ENCODE measurements around the gene ANKH.

Gene ANKH

GRCh38 chr5:14705556-14705955 is 166.0 kb downstream of the ANKH start:
- Histone ChIP-seq H4K8ac (ENCODE audit: low read depth, low read length) (no peak overlapping the region), H3K4me2 (ENCODE audit: low read length) (no peak overlapping the region), H4K5ac (ENCODE audit: low read length) (no peak overlapping the region), H3K18ac (ENCODE audit: low read length) (no peak overlapping the region), H3K79me2 (ENCODE audit: control insufficient read depth, insufficient read depth, low read length) (no peaks in the 10 kb centered on the region), H3K27ac (ENCODE audit: low read depth, low read length) (no peak overlapping the region), H3K79me1 (ENCODE audit: low read length) (no peaks in the 10 kb centered on the region), H2AK5ac (ENCODE audit: low read length) (no peak overlapping the region), H3K23ac (ENCODE audit: low read length) (no peak overlapping the region), H2BK15ac (replicated peaks; ENCODE audit: low read depth) (no peak overlapping the region), H3K4me1 (ENCODE audit: control insufficient read depth, low read depth, low read length) (no peaks in the 10 kb centered on the region), H3K4me3 (ENCODE audit: low read length) (no peak overlapping the region), H3K27me3 (ENCODE audit: insufficient read depth, low read length, poor library complexity) (no peaks in the 10 kb centered on the region), H3K4ac (ENCODE audit: low read depth, low read length) (no peak overlapping the region), H2BK5ac (ENCODE audit: low read length) (no peak overlapping the region), H3K9ac (ENCODE audit: low read length) (no peak overlapping the region), H3K36me3 (ENCODE audit: control insufficient read depth, insufficient read depth, low read length) (peaks cover 2% of the 10 kb centered on the region), H3K56ac (ENCODE audit: low read length) (no peak overlapping the region), H2BK120ac (ENCODE audit: low read depth, low read length) (no peak overlapping the region)
- no CpG with 5 or more reads among the region's 8 CpGs for WGBS (ENCODE audit: extremely low coverage, insufficient coverage, low lambda C conversion rate)
- no peak for DNase-seq

- no peak for DNase-seq
- Histone ChIP-seq H3K23ac (ENCODE audit: low read length) (no peak overlapping the region), H3K79me1 (ENCODE audit: low read length) (no peaks in the 10 kb centered on the region), H3K27me3 (ENCODE audit: insufficient read depth, low read length, poor library complexity) (no peaks in the 10 kb centered on the region), H2BK5ac (ENCODE audit: low read length) (no peak overlapping the region), H3K4ac (ENCODE audit: low read depth, low read length) (no peak overlapping the region), H3K4me3 (ENCODE audit: low read length) (no peak overlapping the region), H2BK15ac (replicated peaks; ENCODE audit: low read depth) (no peak overlapping the region), H3K79me2 (ENCODE audit: control insufficient read depth, insufficient read depth, low read length) (no peaks in the 10 kb centered on the region), H3K18ac (ENCODE audit: low read length) (no peak overlapping the region), H3K4me2 (ENCODE audit: low read length) (no peak overlapping the region), H3K27ac (ENCODE audit: low read depth, low read length) (no peak overlapping the region), H3K4me1 (ENCODE audit: control insufficient read depth, low read depth, low read length) (no peaks in the 10 kb centered on the region), H2BK120ac (ENCODE audit: low read depth, low read length) (no peak overlapping the region), H2AK5ac (ENCODE audit: low read length) (no peak overlapping the region), H3K36me3 (ENCODE audit: control insufficient read depth, insufficient read depth, low read length) (peaks cover 2% of the 10 kb centered on the region), H3K56ac (ENCODE audit: low read length) (no peak overlapping the region), H4K8ac (ENCODE audit: low read depth, low read length) (no peak overlapping the region), H3K9ac (ENCODE audit: low read length) (no peak overlapping the region), H4K5ac (ENCODE audit: low read length) (no peak overlapping the region)
- 100% methylated on average over 1 of the region's 11 CpGs for WGBS (ENCODE audit: extremely low coverage, insufficient coverage, low lambda C conversion rate)
These were observed 169.2 kb downstream of the ANKH start for GRCh38 chr5:14702238-14702839.

- Histone ChIP-seq H3K4me3 (ENCODE audit: low read length) (no peak overlapping the region), H3K4ac (ENCODE audit: low read depth, low read length) (no peak overlapping the region), H2BK120ac (ENCODE audit: low read depth, low read length) (no peak overlapping the region), H3K56ac (ENCODE audit: low read length) (no peak overlapping the region), H4K5ac (ENCODE audit: low read length) (no peak overlapping the region), H2BK5ac (ENCODE audit: low read length) (no peak overlapping the region), H3K79me1 (ENCODE audit: low read length) (no peaks in the 10 kb centered on the region), H2BK15ac (replicated peaks; ENCODE audit: low read depth) (no peak overlapping the region), H2AK5ac (ENCODE audit: low read length) (no peak overlapping the region), H3K4me2 (ENCODE audit: low read length) (no peak overlapping the region), H3K18ac (ENCODE audit: low read length) (no peak overlapping the region), H3K9ac (ENCODE audit: low read length) (no peak overlapping the region), H3K79me2 (ENCODE audit: control insufficient read depth, insufficient read depth, low read length) (no peaks in the 10 kb centered on the region), H4K8ac (ENCODE audit: low read depth, low read length) (no peak overlapping the region), H3K27me3 (ENCODE audit: insufficient read depth, low read length, poor library complexity) (no peaks in the 10 kb centered on the region), H3K23ac (ENCODE audit: low read length) (no peak overlapping the region), H3K27ac (ENCODE audit: low read depth, low read length) (no peak overlapping the region), H3K4me1 (ENCODE audit: control insufficient read depth, low read depth, low read length) (no peaks in the 10 kb centered on the region), H3K36me3 (ENCODE audit: control insufficient read depth, insufficient read depth, low read length) (no peaks in the 10 kb centered on the region)
- DNase-seq: no peak
- WGBS (ENCODE audit: extremely low coverage, insufficient coverage, low lambda C conversion rate): no CpG with 5 or more reads among the region's 10 CpGs
These were observed 170.0 kb downstream of the ANKH start for GRCh38 chr5:14701556-14701955.

GRCh38 chr5:14700478-14701436 is 170.8 kb downstream of the ANKH start:
- no peak overlapping the region for H2BK120ac ChIP-seq (ENCODE audit: low read depth, low read length)
- H3K4me3 ChIP-seq (ENCODE audit: low read length): no peak overlapping the region
- H4K8ac ChIP-seq (ENCODE audit: low read depth, low read length): no peak overlapping the region
- no peaks in the 10 kb centered on the region for H3K27me3 ChIP-seq (ENCODE audit: insufficient read depth, low read length, poor library complexity)
- no peak overlapping the region for H3K27ac ChIP-seq (ENCODE audit: low read depth, low read length)
- H2BK5ac ChIP-seq (ENCODE audit: low read length): no peak overlapping the region
- H3K4me1 ChIP-seq (ENCODE audit: control insufficient read depth, low read depth, low read length): no peaks in the 10 kb centered on the region
- H3K36me3 ChIP-seq (ENCODE audit: control insufficient read depth, insufficient read depth, low read length): no peaks in the 10 kb centered on the region
- H3K23ac ChIP-seq (ENCODE audit: low read length): no peak overlapping the region
- H4K5ac ChIP-seq (ENCODE audit: low read length): no peak overlapping the region
- no peak for DNase-seq
- no peak overlapping the region for H3K56ac ChIP-seq (ENCODE audit: low read length)
- H3K18ac ChIP-seq (ENCODE audit: low read length): no peak overlapping the region
- H3K9ac ChIP-seq (ENCODE audit: low read length): no peak overlapping the region
- H3K4ac ChIP-seq (ENCODE audit: low read depth, low read length): no peak overlapping the region
- no CpG with 5 or more reads among the region's 13 CpGs for whole genome bisulfite sequencing (ENCODE audit: extremely low coverage, insufficient coverage, low lambda C conversion rate)
- H2AK5ac ChIP-seq (ENCODE audit: low read length): no peak overlapping the region
- no peak overlapping the region for H3K4me2 ChIP-seq (ENCODE audit: low read length)
- H3K79me1 ChIP-seq (ENCODE audit: low read length): no peaks in the 10 kb centered on the region
- H3K79me2 ChIP-seq (ENCODE audit: control insufficient read depth, insufficient read depth, low read length): no peaks in the 10 kb centered on the region
- no peak overlapping the region for H2BK15ac ChIP-seq (replicated peaks; ENCODE audit: low read depth)

- Histone ChIP-seq H4K8ac (ENCODE audit: low read depth, low read length) (no peak overlapping the region), H2AK5ac (ENCODE audit: low read length) (no peak overlapping the region), H3K18ac (ENCODE audit: low read length) (no peak overlapping the region), H3K4me2 (ENCODE audit: low read length) (no peak overlapping the region), H3K23ac (ENCODE audit: low read length) (no peak overlapping the region), H3K56ac (ENCODE audit: low read length) (no peak overlapping the region), H2BK5ac (ENCODE audit: low read length) (no peak overlapping the region), H3K4ac (ENCODE audit: low read depth, low read length) (no peak overlapping the region), H3K27me3 (ENCODE audit: insufficient read depth, low read length, poor library complexity) (no peaks in the 10 kb centered on the region), H3K4me1 (ENCODE audit: control insufficient read depth, low read depth, low read length) (no peaks in the 10 kb centered on the region), H3K4me3 (ENCODE audit: low read length) (no peak overlapping the region), H3K36me3 (ENCODE audit: control insufficient read depth, insufficient read depth, low read length) (no peaks in the 10 kb centered on the region), H3K9ac (ENCODE audit: low read length) (no peak overlapping the region), H3K27ac (ENCODE audit: low read depth, low read length) (no peak overlapping the region), H3K79me1 (ENCODE audit: low read length) (no peaks in the 10 kb centered on the region), H3K79me2 (ENCODE audit: control insufficient read depth, insufficient read depth, low read length) (no peaks in the 10 kb centered on the region), H4K5ac (ENCODE audit: low read length) (no peak overlapping the region), H2BK120ac (ENCODE audit: low read depth, low read length) (no peak overlapping the region), H2BK15ac (replicated peaks; ENCODE audit: low read depth) (no peak overlapping the region)
- WGBS (ENCODE audit: extremely low coverage, insufficient coverage, low lambda C conversion rate): no CpG with 5 or more reads among the region's 8 CpGs
- no peak for DNase-seq
These were observed 171.7 kb downstream of the ANKH start for GRCh38 chr5:14699807-14700400.
